ENCODE data around the gene PNMA5. TPM values are rescaled to one million over a fixed set of nuclear protein-coding genes. Genes with fewer than 3 reads are reported as not detected.

Gene PNMA5
- total RNA-seq, 2 donors from 2014 or later = not detected

- Histone ChIP-seq H3K4me1 (ENCODE audit: control insufficient read depth in 1 of 2, low read depth in 2 of 2) (peaks cover 0 to 6% of the 10 kb centered on the region in 2 donors), H3K27me3 (replicated peaks; ENCODE audit: insufficient read depth) (no peaks in the 10 kb centered on the region), H3K36me3 (no peaks in the 10 kb centered on the region), H3K27ac (peak overlapping the region; percentile 50 to 70), H3K4me3 (peak overlapping the region; percentile 71), H3K9me3 (no peaks in the 10 kb centered on the region)
- no peak for TF ChIP-seq CTCF (IDR thresholded peaks at IDR 0.05)
- no peak for DNase-seq (ENCODE audit: low spot score)
- ATAC-seq (ENCODE audit: insufficient number of reproducible peaks, low FRiP score, low read depth) = peak; percentile 12
These were observed 51.9 kb downstream of the PNMA5 start for GRCh38 chrX:152942077-152942442.

- Histone ChIP-seq H3K4me3 (peak overlapping the region; percentile 71), H3K9me3 (no peaks in the 10 kb centered on the region), H3K27me3 (replicated peaks; ENCODE audit: insufficient read depth) (no peaks in the 10 kb centered on the region), H3K27ac (peak overlapping the region; percentile 50 to 70), H3K4me1 (ENCODE audit: control insufficient read depth in 1 of 2, low read depth in 2 of 2) (peaks cover 0 to 6% of the 10 kb centered on the region in 2 donors), H3K36me3 (no peaks in the 10 kb centered on the region)
- ATAC-seq (ENCODE audit: insufficient number of reproducible peaks, low FRiP score, low read depth) = peak; percentile 81
- peak; percentile 79 for TF ChIP-seq CTCF (IDR thresholded peaks at IDR 0.05)
- peak; percentile 51 for DNase-seq (ENCODE audit: low spot score)
These were observed 52.4 kb downstream of the PNMA5 start for GRCh38 chrX:152941328-152942076.

Other genes with a start within 250 kb of the PNMA5 start
- not detected for gene MAGEA2, start 240.3 kb downstream of the PNMA5 start, total RNA-seq
- gene CSAG3, start 234.9 kb downstream of the PNMA5 start, total RNA-seq = not detected
- gene MAGEA6, start 224.4 kb downstream of the PNMA5 start, total RNA-seq = not detected
- 10 to 100 TPM; 16.3 to 27.1 TPM for gene CETN2, start 163.4 kb downstream of the PNMA5 start, total RNA-seq
- gene NSDHL, start 163.1 kb downstream of the PNMA5 start, total RNA-seq = 10 to 100 TPM in 1 of 2 donors, 1 to 10 TPM in 1; 5.3 to 23.1 TPM
- 1 to 10 TPM; 8.1 to 8.5 TPM for gene ZNF185, start 96.0 kb downstream of the PNMA5 start, total RNA-seq
- under 1 TPM in 1 of 2 donors, not detected in 1; 0.56 TPM for gene PNMA3, start 62.4 kb upstream of the PNMA5 start, total RNA-seq
- 1 to 10 TPM; 8.1 to 8.7 TPM for gene PNMA6A, start 78.3 kb upstream of the PNMA5 start, total RNA-seq
- gene MAGEA1, start 185.2 kb upstream of the PNMA5 start, total RNA-seq = not detected

Measured in thoracic aorta (tissue), 2 donors.